GM19397 (cell line): ENCODE results near the gene OR6B2.

Experiments used
- ATAC-seq: cut with Tn5 transposase; IDR thresholded peaks from one replicate; pipeline ENCODE4 v1.9.1; 2021; ENCODE audit warnings: mild to moderate bottlenecking, moderate library complexity; ENCODE audit not compliant: unreplicated experiment

The OR6B2 gene

GRCh38 chr2:240042740-240043139 is 12.5 kb upstream of the OR6B2 start:
- ATAC-seq: no peak

- no peak for ATAC-seq
Observed at GRCh38 chr2:240041363-240041762, 11.1 kb upstream of the OR6B2 start.

DNA sequence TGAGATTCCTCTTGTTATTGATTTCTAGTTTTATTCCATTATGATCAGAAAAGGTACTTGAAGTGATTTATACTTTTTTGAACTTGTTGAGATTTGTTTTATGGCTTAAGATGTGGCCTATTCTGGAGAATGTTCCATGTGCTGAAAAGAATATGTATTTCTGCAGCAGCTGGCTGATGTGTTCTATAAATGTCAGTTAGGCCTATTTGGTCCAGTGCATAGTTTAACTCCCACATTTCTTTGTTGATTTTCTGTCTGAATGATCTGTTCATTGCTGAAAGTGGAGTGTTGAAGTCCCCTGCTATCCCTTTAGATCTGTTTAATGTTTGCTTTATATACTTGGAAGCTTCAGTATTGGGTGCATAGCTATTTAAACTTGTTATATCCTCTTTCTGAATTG is 7.1 kb upstream of the OR6B2 start:
- ATAC-seq: no peak

- ATAC-seq: no peak
Observed at GRCh38 chr2:240033330-240033678, 3.1 kb upstream of the OR6B2 start.

DNA sequence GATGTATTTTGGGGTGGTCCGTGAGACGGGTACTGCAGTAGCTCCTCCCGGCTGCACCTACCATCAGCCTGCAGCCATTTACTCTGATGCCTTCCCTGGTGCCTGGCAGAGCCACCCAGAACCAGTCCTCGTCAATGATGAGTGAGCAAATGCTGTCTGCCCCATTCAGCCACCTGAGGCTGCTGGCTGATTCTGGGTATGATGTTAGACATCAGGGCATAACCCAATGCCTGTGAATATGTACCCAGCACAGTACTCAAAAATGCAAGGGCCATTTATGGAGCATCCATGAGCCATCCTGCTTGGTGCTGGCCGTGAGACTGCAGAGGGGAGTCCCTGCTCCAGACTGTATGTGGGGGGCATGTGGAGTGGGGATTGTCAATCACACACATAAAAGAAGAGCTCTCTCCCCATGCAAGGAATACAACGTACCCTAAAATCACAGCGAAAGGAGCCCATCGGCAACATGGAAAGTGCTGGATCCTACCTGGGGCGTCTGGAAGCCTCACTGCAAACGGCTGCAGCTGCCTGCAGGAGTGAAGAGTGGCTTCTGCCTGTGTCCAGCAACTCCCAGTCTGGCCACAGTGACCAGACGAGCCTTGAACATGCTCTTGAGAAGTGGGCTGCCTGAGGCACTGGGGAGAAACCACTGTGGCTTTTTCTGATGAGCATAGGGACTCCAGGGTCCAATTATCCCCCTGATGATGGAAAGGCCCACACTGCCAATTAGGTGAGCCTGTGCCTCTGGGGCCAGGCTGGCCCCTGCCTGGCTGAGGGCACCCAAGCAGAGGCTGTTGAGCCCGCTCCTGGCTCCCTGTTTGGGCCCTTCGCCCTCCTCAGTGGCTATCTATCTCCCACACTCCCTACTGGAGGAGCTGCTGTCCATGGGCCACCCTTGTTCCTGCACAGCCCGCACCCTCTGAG is 2.4 kb upstream of the OR6B2 start:
- no peak for ATAC-seq

GRCh38 chr2:240024766-240025165 is 5.5 kb downstream of the OR6B2 start:
- peak; percentile 9 for ATAC-seq

- no peak for ATAC-seq
Observed at GRCh38 chr2:240023792-240024191, 6.4 kb downstream of the OR6B2 start.

- no peak for ATAC-seq
Observed at GRCh38 chr2:240021488-240022104, 8.6 kb downstream of the OR6B2 start.

GRCh38 chr2:240018071-240018750 is 12.0 kb downstream of the OR6B2 start:
- no peak for ATAC-seq

- ATAC-seq: no peak
Observed at GRCh38 chr2:240014327-240014726, 15.9 kb downstream of the OR6B2 start.

DNA sequence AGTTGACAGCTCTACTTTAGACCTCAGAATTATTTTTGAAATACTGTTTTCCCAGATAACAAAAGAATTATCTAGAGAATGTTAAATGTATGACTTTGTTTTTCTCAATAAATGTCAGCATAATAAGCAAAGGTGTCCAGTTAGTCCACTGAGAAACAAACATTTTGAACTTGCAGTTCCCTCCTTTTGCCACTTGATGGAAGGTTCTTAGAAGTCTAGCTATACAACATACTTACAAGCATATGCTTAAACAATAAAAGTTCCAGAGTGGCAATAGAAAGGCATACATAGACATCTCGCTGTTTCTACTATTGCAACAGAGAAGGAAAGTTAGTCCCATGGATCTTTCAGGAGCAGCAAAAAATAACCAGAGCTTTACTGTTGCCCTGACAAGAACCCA is 16.9 kb downstream of the OR6B2 start:
- no peak for ATAC-seq

DNA sequence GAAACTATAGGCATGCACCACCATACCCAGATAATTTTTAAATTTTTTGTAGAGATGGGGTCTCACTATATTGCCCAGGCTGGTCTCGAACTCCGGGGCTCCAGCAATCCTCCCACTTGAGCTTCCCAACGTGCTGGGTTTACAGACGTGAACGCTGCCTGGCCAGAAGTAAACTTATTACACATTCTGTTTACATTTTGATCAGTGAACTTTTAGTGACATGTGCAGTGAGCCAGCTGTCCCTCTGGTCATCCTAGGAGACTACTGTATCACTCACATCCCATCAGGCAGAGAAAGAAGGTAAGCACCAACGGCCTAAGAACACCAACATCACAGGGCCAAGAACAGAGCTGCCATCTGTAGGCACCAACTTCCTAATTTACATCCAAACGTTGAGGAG is 27.2 kb downstream of the OR6B2 start:
- ATAC-seq: no peak

- ATAC-seq: no peak
Observed at GRCh38 chr2:240000671-240001070, 29.6 kb downstream of the OR6B2 start.

GRCh38 chr2:239997686-239998409 is 32.4 kb downstream of the OR6B2 start:
- ATAC-seq: no peak

DNA sequence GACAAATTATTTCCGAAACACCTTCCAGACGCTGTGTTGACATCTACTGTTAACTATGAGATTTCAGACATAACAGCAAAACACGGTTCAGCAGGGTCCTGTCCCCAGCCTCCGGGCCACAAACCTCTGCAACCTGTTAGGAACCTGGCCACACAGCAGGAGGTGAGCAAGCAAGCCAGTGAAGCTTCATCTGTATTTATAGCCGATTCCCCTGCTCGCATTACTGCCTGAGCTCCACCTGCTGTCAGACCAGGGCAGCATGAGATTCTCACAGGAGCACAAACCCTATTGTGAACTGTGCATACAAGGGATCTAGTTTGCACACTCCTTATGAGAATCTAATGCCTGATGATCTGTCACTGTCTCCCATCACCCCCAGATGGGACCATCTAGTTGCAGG is 36.1 kb downstream of the OR6B2 start:
- no peak for ATAC-seq

- no peak for ATAC-seq
Observed at GRCh38 chr2:239993291-239993690, 36.9 kb downstream of the OR6B2 start.

DNA sequence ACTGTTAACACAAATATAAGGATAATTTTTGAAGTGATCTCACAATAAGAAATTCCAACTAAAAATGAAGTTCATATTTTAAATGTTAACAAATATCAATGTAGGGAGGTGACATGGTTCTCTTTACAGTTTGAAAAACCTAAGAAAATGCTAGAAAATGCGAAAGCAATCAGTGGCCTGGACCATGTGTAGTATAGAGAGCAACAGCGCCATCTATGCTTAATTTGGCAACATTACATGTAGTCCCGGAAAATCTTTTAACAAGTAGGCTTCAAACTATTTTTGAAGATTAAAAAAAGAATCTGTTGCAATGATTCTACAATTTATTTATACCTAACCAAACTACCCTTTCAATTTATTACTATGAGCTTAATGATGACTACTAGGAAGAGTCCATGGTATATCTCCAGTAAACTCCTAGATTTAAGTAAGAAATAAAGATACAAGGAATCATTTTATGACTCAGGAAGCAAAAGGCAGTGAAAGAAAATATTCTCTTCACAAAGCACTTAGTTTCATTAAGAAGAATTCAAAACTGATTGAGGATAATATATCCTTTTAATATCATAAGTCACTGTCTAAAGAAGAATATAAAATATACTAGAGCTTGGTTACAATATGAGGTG is 38.4 kb downstream of the OR6B2 start:
- no peak for ATAC-seq

GRCh38 chr2:239990966-239991365 is 39.3 kb downstream of the OR6B2 start:
- no peak for ATAC-seq

DNA sequence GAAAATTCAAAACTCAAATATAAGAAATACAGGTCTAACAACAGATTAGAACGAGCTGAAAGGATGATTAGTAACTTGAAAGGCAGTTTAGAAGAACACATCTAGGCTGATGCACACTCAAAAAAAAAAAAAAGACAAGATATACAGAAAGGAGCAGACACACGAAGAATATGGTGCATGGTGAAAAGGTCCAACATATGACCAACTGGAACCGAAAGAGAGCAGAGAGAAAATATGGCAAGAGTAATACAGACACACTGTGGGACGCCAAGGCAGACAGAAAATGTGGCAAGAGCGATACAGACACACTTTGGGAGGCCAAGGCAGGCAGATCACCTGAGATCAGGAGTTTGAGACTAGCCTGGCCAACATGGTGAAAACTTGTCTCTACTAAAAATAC is 44.9 kb downstream of the OR6B2 start:
- no peak for ATAC-seq

DNA sequence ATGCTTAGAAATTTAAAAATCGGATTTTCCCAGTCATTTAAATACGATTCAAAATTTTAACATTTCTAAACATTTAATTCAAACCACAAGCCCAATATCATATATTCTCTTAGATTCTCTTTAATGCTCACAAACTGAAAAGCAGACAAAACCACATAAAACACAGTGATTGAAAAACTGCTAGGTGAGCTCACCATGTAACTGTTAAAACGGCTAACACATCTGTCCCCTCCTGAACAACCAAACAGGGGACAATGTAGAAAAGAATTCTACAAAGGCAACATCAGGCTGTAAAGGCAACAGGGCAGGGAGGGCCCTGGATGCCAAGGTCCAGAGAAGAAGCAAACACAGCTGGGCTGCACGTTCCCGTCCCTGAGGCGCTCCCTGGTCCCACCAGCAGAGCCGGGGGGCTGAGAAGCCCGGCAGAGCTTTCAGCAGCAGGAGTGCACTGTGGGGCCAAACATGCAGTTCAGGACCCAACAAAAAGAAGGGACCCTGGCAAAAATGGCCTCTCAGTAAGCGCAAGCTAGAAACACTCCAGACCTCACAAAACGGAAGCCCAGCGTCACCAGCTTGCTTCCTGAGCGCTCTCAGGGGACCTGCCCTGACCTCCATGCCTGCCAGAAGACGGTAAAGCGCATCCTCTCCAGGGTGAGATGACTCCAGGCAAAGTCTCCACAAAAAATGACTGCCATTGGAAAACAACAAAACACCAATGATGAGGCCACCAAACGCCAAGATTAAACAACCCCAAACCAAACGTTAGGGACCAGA is 45.6 kb downstream of the OR6B2 start:
- no peak for ATAC-seq
